ENCODE measurements around the gene TRIL. TPM values are rescaled to one million over a fixed set of nuclear protein-coding genes. Genes with fewer than 3 reads are reported as not detected.

TRIL gene
- total and polyA plus RNA-seq, 2 donors (not counting 3 experiments of a cell fraction or from before 2014, with no cell fraction given), result 0.52 to 1.8 TPM

- Histone ChIP-seq H3K9ac (replicated peaks; ENCODE audit: extremely low read depth, insufficient read depth, low read length) (no peak overlapping the region), H2AFZ (ENCODE audit: low read depth, low read length) (no peak overlapping the region), H3K27me3 (ENCODE audit: control insufficient read depth in 2 of 2, insufficient read depth in 2 of 2, low read length in 2 of 2) (no peaks in the 10 kb centered on the region), H3K4me1 (ENCODE audit: control insufficient read depth, extremely low read depth, insufficient read depth, low read length) (peaks cover 13% of the 10 kb centered on the region), H4K20me1 (replicated peaks; ENCODE audit: control insufficient read depth, extremely low read depth, insufficient read depth, low read length) (no peaks in the 10 kb centered on the region), H3K79me2 (ENCODE audit: control insufficient read depth, insufficient read depth, low read length) (no peaks in the 10 kb centered on the region), H3K9me1 (replicated peaks; ENCODE audit: control insufficient read depth, extremely low read depth, insufficient read depth, low read length) (no peaks in the 10 kb centered on the region), H3K9me3 (replicated peaks; ENCODE audit: control insufficient read depth, insufficient read depth, low read length) (no peaks in the 10 kb centered on the region), H3K36me3 (ENCODE audit: control insufficient read depth in 2 of 2, extremely low read depth in 1 of 2, insufficient read depth in 2 of 2, low read length in 2 of 2) (no peaks in the 10 kb centered on the region), H3K4me2 (ENCODE audit: insufficient read depth, low read length) (no peak overlapping the region), H3K27ac (ENCODE audit: insufficient read depth, low read depth, low read length) (no peak overlapping the region), H3K4me3 (replicated peaks in 1 of 3; ENCODE audit: insufficient read depth in 1 of 3, low read depth in 1 of 3, low read length in 3 of 3) (no peak overlapping the region)
- FAIRE-seq (no peak), DNase-seq (ENCODE audit: low read depth, low spot score) (no peak)
- intact Hi-C loops (cut with micrococcal nuclease) (no loop called here), dilution Hi-C loops (cut with MboI; ENCODE audit: extremely low pct_ligation_motif_present, low sequenced_read_pairs) (no loop called here)
- BruUV-seq (replicated peaks), result no TSS peak
- ChIA-PET CTCF (interaction anchor here (1.0 to 7.0 kb wide), 5 partner anchors 10 to 471 kb away, joined by 3 to 63 read pairs (median 4); no protein-coding TSS in a partner anchor), POLR2A (no interaction called here)
- TF ChIP-seq POLR2AphosphoS5 (IDR thresholded peaks at IDR 0.05; ENCODE audit: insufficient read depth, low read depth, low read length) (no peak), JUN (IDR thresholded peaks at IDR 0.05; ENCODE audit: borderline replicate concordance, insufficient read depth, insufficient read length, low read depth) (no peak), MYC (IDR thresholded peaks at IDR 0.05; ENCODE audit: low read depth, low read length) (no peak), GATA2 (IDR thresholded peaks at IDR 0.05; ENCODE audit: insufficient read depth, insufficient read length, low read depth, low read length) (no peak), EZH2 (IDR thresholded peaks at IDR 0.05; ENCODE audit: borderline replicate concordance, low read depth, low read length, severe bottlenecking) (no peak), POLR2A (IDR thresholded peaks at IDR 0.05; ENCODE audit: low read depth, low read length) (no peak), FOS (IDR thresholded peaks at IDR 0.05; ENCODE audit: borderline replicate concordance, insufficient read depth, low read length) (no peak), MAX (IDR thresholded peaks at IDR 0.05; ENCODE audit: insufficient read depth, insufficient read length) (no peak)
- TF ChIP-seq, protein P1, sequence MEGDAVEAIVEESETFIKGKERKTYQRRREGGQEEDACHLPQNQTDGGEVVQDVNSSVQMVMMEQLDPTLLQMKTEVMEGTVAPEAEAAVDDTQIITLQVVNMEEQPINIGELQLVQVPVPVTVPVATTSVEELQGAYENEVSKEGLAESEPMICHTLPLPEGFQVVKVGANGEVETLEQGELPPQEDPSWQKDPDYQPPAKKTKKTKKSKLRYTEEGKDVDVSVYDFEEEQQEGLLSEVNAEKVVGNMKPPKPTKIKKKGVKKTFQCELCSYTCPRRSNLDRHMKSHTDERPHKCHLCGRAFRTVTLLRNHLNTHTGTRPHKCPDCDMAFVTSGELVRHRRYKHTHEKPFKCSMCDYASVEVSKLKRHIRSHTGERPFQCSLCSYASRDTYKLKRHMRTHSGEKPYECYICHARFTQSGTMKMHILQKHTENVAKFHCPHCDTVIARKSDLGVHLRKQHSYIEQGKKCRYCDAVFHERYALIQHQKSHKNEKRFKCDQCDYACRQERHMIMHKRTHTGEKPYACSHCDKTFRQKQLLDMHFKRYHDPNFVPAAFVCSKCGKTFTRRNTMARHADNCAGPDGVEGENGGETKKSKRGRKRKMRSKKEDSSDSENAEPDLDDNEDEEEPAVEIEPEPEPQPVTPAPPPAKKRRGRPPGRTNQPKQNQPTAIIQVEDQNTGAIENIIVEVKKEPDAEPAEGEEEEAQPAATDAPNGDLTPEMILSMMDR (IDR thresholded peaks at IDR 0.05; ENCODE audit: extremely low read depth in 1 of 2, insufficient read depth in 1 of 2, low read depth in 1 of 2, low read length in 2 of 2), result no peak
Measured at GRCh38 chr7:28937619-28938018, 20.5 kb downstream of the TRIL start.

All from endothelial cell of umbilical vein (primary cell).